ENCODE measurements around the gene ARSD.

Gene ARSD

GRCh38 chrX:2921750-2922149 is 7.4 kb downstream of the ARSD start (continued):
- TF ChIP-seq, protein P1, sequence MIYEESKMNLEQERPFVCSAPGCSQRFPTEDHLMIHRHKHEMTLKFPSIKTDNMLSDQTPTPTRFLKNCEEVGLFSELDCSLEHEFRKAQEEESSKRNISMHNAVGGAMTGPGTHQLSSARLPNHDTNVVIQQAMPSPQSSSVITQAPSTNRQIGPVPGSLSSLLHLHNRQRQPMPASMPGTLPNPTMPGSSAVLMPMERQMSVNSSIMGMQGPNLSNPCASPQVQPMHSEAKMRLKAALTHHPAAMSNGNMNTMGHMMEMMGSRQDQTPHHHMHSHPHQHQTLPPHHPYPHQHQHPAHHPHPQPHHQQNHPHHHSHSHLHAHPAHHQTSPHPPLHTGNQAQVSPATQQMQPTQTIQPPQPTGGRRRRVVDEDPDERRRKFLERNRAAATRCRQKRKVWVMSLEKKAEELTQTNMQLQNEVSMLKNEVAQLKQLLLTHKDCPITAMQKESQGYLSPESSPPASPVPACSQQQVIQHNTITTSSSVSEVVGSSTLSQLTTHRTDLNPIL (CRISPR knock-in tag; IDR thresholded peaks at IDR 0.05; ENCODE audit: low read depth), result no peak
- TF ChIP-seq ISL1 (CRISPR knock-in tag; IDR thresholded peaks at IDR 0.05), result no peak
- TF ChIP-seq ARNTL (CRISPR knock-in tag; IDR thresholded peaks at IDR 0.05; ENCODE audit: borderline replicate concordance, low read depth), result no peak
- no peak for TF ChIP-seq OSR1 (CRISPR knock-in tag; IDR thresholded peaks at IDR 0.05)
- no peak for TF ChIP-seq TOX (CRISPR knock-in tag; IDR thresholded peaks at IDR 0.05; ENCODE audit: borderline replicate concordance)
- no peak for TF ChIP-seq CSDC2 (CRISPR knock-in tag; IDR thresholded peaks at IDR 0.05)
- TF ChIP-seq ZNF70 (CRISPR knock-in tag; IDR thresholded peaks at IDR 0.05), result no peak

- ATAC-seq, result no peak
- no peak for TF ChIP-seq GLIS3 (CRISPR knock-in tag; IDR thresholded peaks at IDR 0.05)
- no peak for TF ChIP-seq ZNF70 (CRISPR knock-in tag; IDR thresholded peaks at IDR 0.05)
- TF ChIP-seq TOX (CRISPR knock-in tag; IDR thresholded peaks at IDR 0.05; ENCODE audit: borderline replicate concordance), result no peak
- TF ChIP-seq ZFP3 (CRISPR knock-in tag; IDR thresholded peaks at IDR 0.05), result no peak
- TF ChIP-seq, protein P1 (CRISPR knock-in tag; IDR thresholded peaks at IDR 0.05; ENCODE audit: low read depth), result no peak
- TF ChIP-seq ZC3H10 (CRISPR knock-in tag; IDR thresholded peaks at IDR 0.05), result no peak
- no peak for TF ChIP-seq ARNTL (CRISPR knock-in tag; IDR thresholded peaks at IDR 0.05; ENCODE audit: borderline replicate concordance, low read depth)
- TF ChIP-seq BACH2 (CRISPR knock-in tag; IDR thresholded peaks at IDR 0.05; ENCODE audit: borderline replicate concordance), result no peak
- no peak for TF ChIP-seq ESRRG (CRISPR knock-in tag; IDR thresholded peaks at IDR 0.05)
- no peak for TF ChIP-seq ZNF565 (CRISPR knock-in tag; conservative IDR thresholded peaks at IDR 0.05; ENCODE audit: low read depth)
- TF ChIP-seq OSR1 (CRISPR knock-in tag; IDR thresholded peaks at IDR 0.05), result no peak
- no peak for TF ChIP-seq SNAI2 (CRISPR knock-in tag; IDR thresholded peaks at IDR 0.05)
- no peak for TF ChIP-seq TCF4 (CRISPR knock-in tag; IDR thresholded peaks at IDR 0.05; ENCODE audit: borderline replicate concordance)
- TF ChIP-seq, protein P2, sequence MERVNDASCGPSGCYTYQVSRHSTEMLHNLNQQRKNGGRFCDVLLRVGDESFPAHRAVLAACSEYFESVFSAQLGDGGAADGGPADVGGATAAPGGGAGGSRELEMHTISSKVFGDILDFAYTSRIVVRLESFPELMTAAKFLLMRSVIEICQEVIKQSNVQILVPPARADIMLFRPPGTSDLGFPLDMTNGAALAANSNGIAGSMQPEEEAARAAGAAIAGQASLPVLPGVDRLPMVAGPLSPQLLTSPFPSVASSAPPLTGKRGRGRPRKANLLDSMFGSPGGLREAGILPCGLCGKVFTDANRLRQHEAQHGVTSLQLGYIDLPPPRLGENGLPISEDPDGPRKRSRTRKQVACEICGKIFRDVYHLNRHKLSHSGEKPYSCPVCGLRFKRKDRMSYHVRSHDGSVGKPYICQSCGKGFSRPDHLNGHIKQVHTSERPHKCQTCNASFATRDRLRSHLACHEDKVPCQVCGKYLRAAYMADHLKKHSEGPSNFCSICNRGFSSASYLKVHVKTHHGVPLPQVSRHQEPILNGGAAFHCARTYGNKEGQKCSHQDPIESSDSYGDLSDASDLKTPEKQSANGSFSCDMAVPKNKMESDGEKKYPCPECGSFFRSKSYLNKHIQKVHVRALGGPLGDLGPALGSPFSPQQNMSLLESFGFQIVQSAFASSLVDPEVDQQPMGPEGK (CRISPR knock-in tag; IDR thresholded peaks at IDR 0.05; ENCODE audit: borderline replicate concordance), result no peak
- no peak for TF ChIP-seq PPARA (CRISPR knock-in tag; IDR thresholded peaks at IDR 0.05; ENCODE audit: borderline replicate concordance)
- TF ChIP-seq RARB (CRISPR knock-in tag; IDR thresholded peaks at IDR 0.05), result no peak
- TF ChIP-seq ZFP30 (CRISPR knock-in tag; IDR thresholded peaks at IDR 0.05), result no peak
- TF ChIP-seq, protein P3, sequence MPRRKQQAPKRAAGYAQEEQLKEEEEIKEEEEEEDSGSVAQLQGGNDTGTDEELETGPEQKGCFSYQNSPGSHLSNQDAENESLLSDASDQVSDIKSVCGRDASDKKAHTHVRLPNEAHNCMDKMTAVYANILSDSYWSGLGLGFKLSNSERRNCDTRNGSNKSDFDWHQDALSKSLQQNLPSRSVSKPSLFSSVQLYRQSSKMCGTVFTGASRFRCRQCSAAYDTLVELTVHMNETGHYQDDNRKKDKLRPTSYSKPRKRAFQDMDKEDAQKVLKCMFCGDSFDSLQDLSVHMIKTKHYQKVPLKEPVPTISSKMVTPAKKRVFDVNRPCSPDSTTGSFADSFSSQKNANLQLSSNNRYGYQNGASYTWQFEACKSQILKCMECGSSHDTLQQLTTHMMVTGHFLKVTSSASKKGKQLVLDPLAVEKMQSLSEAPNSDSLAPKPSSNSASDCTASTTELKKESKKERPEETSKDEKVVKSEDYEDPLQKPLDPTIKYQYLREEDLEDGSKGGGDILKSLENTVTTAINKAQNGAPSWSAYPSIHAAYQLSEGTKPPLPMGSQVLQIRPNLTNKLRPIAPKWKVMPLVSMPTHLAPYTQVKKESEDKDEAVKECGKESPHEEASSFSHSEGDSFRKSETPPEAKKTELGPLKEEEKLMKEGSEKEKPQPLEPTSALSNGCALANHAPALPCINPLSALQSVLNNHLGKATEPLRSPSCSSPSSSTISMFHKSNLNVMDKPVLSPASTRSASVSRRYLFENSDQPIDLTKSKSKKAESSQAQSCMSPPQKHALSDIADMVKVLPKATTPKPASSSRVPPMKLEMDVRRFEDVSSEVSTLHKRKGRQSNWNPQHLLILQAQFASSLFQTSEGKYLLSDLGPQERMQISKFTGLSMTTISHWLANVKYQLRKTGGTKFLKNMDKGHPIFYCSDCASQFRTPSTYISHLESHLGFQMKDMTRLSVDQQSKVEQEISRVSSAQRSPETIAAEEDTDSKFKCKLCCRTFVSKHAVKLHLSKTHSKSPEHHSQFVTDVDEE (CRISPR knock-in tag; IDR thresholded peaks at IDR 0.05), result no peak
Measured at GRCh38 chrX:2921193-2921592, 7.9 kb downstream of the ARSD start.

GRCh38 chrX:2917767-2918166 is 11.4 kb downstream of the ARSD start:
- no peak for TF ChIP-seq ISL1 (CRISPR knock-in tag; IDR thresholded peaks at IDR 0.05)
- no peak for TF ChIP-seq SNAI2 (CRISPR knock-in tag; IDR thresholded peaks at IDR 0.05)
- TF ChIP-seq ZNF70 (CRISPR knock-in tag; IDR thresholded peaks at IDR 0.05), result no peak
- TF ChIP-seq POU6F1 (CRISPR knock-in tag; IDR thresholded peaks at IDR 0.05; ENCODE audit: borderline replicate concordance, low read depth), result no peak
- no peak for TF ChIP-seq GLIS3 (CRISPR knock-in tag; IDR thresholded peaks at IDR 0.05)
- no peak for TF ChIP-seq TCF4 (CRISPR knock-in tag; IDR thresholded peaks at IDR 0.05; ENCODE audit: borderline replicate concordance)
- no peak for TF ChIP-seq ESRRG (CRISPR knock-in tag; IDR thresholded peaks at IDR 0.05)
- no peak for TF ChIP-seq RARB (CRISPR knock-in tag; IDR thresholded peaks at IDR 0.05)
- no peak for TF ChIP-seq PPARA (CRISPR knock-in tag; IDR thresholded peaks at IDR 0.05; ENCODE audit: borderline replicate concordance)
- no peak for TF ChIP-seq ZFP3 (CRISPR knock-in tag; IDR thresholded peaks at IDR 0.05)
- no peak for TF ChIP-seq CSDC2 (CRISPR knock-in tag; IDR thresholded peaks at IDR 0.05)
- TF ChIP-seq, protein P1 (CRISPR knock-in tag; IDR thresholded peaks at IDR 0.05; ENCODE audit: low read depth), result no peak
- no peak for TF ChIP-seq ZNF8 (CRISPR knock-in tag; IDR thresholded peaks at IDR 0.05)
- TF ChIP-seq ZC3H10 (CRISPR knock-in tag; IDR thresholded peaks at IDR 0.05), result no peak
- no peak for TF ChIP-seq ZNF565 (CRISPR knock-in tag; conservative IDR thresholded peaks at IDR 0.05; ENCODE audit: low read depth)
- ATAC-seq, result no peak
